Parathyroid adenoma (tissue), 2 donors: Measurements from ENCODE around the gene FMNL2.
A peak's percentile ranks its signal among the peaks of the same experiment; 100 is the strongest.

Experiments used
- H2AFZ ChIP-seq: fragments of 300-600 bp; sonication (generic); one replicate; pipeline ENCODE4 v1.7.0; 2017; ENCODE audit warnings: antibody characterized with exemption, mild to moderate bottlenecking
- H3K27ac ChIP-seq: fragments of 300-600 bp; sonication (generic); one replicate; pipeline ENCODE4 v1.7.0; 2017
- H3K27me3 ChIP-seq: fragments of 300-600 bp; sonication (generic); one replicate; pipeline ENCODE4 v1.7.0; 2017; ENCODE audit warnings: low read length; ENCODE audit not compliant: control insufficient read depth, insufficient read depth
- H3K36me3 ChIP-seq: fragments of 300-600 bp; sonication (generic); one replicate; pipeline ENCODE4 v1.7.0; 2017; ENCODE audit warnings: low read length; ENCODE audit not compliant: control insufficient read depth, insufficient read depth
- H3K4me1 ChIP-seq: fragments of 300-600 bp; sonication (generic); one replicate; pipeline ENCODE4 v1.7.0; 2017; ENCODE audit warnings: control low read depth
- H3K4me2 ChIP-seq: fragments of 300-600 bp; sonication (generic); one replicate; pipeline ENCODE4 v1.7.0; 2017; ENCODE audit warnings: low read length
- H3K4me3 ChIP-seq: fragments of 300-600 bp; sonication (generic); one replicate; pipeline ENCODE4 v1.7.0; 2017; ENCODE audit warnings: low read depth, low read length
- H3K79me2 ChIP-seq: fragments of 300-600 bp; sonication (generic); one replicate; pipeline ENCODE4 v1.7.0; 2017; ENCODE audit warnings: control low read depth
- H3K9ac ChIP-seq: fragments of 300-600 bp; sonication (generic); one replicate; pipeline ENCODE4 v1.7.0; 2017; ENCODE audit warnings: mild to moderate bottlenecking
- H3K9me3 ChIP-seq: fragments of 300-600 bp; sonication (generic); one replicate; pipeline ENCODE4 v1.7.0; 2017; ENCODE audit warnings: low read length; ENCODE audit not compliant: control insufficient read depth
- CTCF ChIP-seq: fragments of 300-600 bp; sonication (generic); IDR thresholded peaks from one replicate; pipeline ENCODE4 v1.7.0; 2017; ENCODE audit warnings: antibody characterized with exemption, mild to moderate bottlenecking
- donor health status: primary hyperparathyroidism.

Gene FMNL2

GRCh38 chr2:152396763-152397162 lies 61.8 kb downstream of the FMNL2 start:
- Histone ChIP-seq H3K27me3 (no peaks in the 10 kb centered on the region), H3K9me3 (no peaks in the 10 kb centered on the region), H3K9ac (no peak overlapping the region), H3K4me1 (no peaks in the 10 kb centered on the region), H3K4me2 (no peak overlapping the region), H3K4me3 (no peak overlapping the region), H3K27ac (no peak overlapping the region), H3K36me3 (no peaks in the 10 kb centered on the region), H3K79me2 (peaks cover 6% of the 10 kb centered on the region), H2AFZ (no peak overlapping the region)
- no peak for TF ChIP-seq CTCF

GRCh38 chr2:152399003-152399402 lies 64.0 kb downstream of the FMNL2 start:
- Histone ChIP-seq H3K36me3 (no peaks in the 10 kb centered on the region), H3K79me2 (peaks cover 4% of the 10 kb centered on the region), H3K27me3 (no peaks in the 10 kb centered on the region), H3K9ac (no peak overlapping the region), H3K4me2 (no peak overlapping the region), H3K9me3 (no peaks in the 10 kb centered on the region), H3K27ac (no peak overlapping the region), H3K4me1 (peaks cover 12% of the 10 kb centered on the region), H3K4me3 (no peak overlapping the region), H2AFZ (no peak overlapping the region)
- no peak for TF ChIP-seq CTCF

GRCh38 chr2:152400607-152401214 lies 65.7 kb downstream of the FMNL2 start:
- no peak overlapping the region for H3K4me2 ChIP-seq
- no peak overlapping the region for H3K4me3 ChIP-seq
- H3K79me2 ChIP-seq, result peaks cover 7% of the 10 kb centered on the region
- TF ChIP-seq CTCF, result no peak
- no peaks in the 10 kb centered on the region for H3K27me3 ChIP-seq
- no peak overlapping the region for H3K9ac ChIP-seq
- H3K36me3 ChIP-seq, result no peaks in the 10 kb centered on the region
- no peaks in the 10 kb centered on the region for H3K9me3 ChIP-seq
- no peak overlapping the region for H2AFZ ChIP-seq
- no peak overlapping the region for H3K27ac ChIP-seq
- peaks cover 14% of the 10 kb centered on the region for H3K4me1 ChIP-seq

- Histone ChIP-seq H3K4me3 (peak overlapping the region; percentile 26), H3K4me1 (peaks cover 26% of the 10 kb centered on the region)
These were observed 68.1 kb downstream of the FMNL2 start for GRCh38 chr2:152402780-152403759.

More at GRCh38 chr2:152402780-152403759, 68.1 kb downstream of the FMNL2 start:
- no peaks in the 10 kb centered on the region for H3K36me3 ChIP-seq
- peak overlapping the region; percentile 36 for H3K27ac ChIP-seq
- no peak overlapping the region for H3K9ac ChIP-seq
- peak overlapping the region; percentile 47 for H2AFZ ChIP-seq
- H3K27me3 ChIP-seq, result no peaks in the 10 kb centered on the region
- no peaks in the 10 kb centered on the region for H3K9me3 ChIP-seq
- H3K4me2 ChIP-seq, result peak overlapping the region; percentile 57
- TF ChIP-seq CTCF, result no peak
- H3K79me2 ChIP-seq, result peaks cover 15% of the 10 kb centered on the region
